ENCODE measurements around the gene GABPA. TPM values are rescaled to one million over a fixed set of nuclear protein-coding genes. Genes with fewer than 3 reads are reported as not detected.
"Not testable (repeated sequence)": the region's sequence is repeated elsewhere in the genome, so short reads cannot be mapped to it uniquely, and the experiment has no call there.

Gene GABPA
- total RNA-seq, 1 donor from 2014 or later, result 30.0 TPM

GRCh38 chr21:25700741-25701140 lies 34.0 kb upstream of the GABPA start:
- H3K36me3 Mint-ChIP-seq, result peaks cover 4% of the 10 kb centered on the region
- peaks cover 3% of the 10 kb centered on the region for H3K4me1 Mint-ChIP-seq

DNA sequence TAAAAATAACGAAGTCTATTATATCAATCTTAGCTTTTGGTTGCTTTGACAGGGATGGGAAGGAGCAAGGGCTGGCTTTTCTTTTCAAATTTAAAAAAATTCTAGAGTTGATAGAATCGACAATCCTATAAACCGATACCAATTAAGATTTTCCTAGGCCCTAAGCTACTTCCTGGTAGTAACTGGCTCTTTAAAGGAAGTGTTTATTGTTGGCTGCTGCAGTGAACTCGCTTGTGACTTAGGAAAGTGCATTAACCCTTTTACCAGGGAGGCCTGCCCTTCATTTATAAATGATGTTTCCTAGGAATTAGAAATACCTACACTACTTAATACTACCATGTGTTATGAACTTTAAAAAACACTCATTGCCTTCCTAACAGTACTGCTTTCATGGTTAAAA lies 33.2 kb upstream of the GABPA start:
- peak overlapping the region; percentile 26 for H3K27ac Mint-ChIP-seq
- H3K9me3 Mint-ChIP-seq, result no peaks in the 10 kb centered on the region
- no peak overlapping the region for H3K4me3 Mint-ChIP-seq
- H3K4me1 Mint-ChIP-seq, result peaks cover 3% of the 10 kb centered on the region
- H3K27me3 Mint-ChIP-seq (ENCODE audit: low read depth), result no peaks in the 10 kb centered on the region
- TF ChIP-seq CTCF (IDR thresholded peaks at IDR 0.05; ENCODE audit: unreplicated experiment), result no peak
- H3K36me3 Mint-ChIP-seq, result peaks cover 4% of the 10 kb centered on the region
- no peak for DNase-seq (ENCODE audit: low spot score in 2 of 2, unreplicated experiment in 2 of 2)

More at GRCh38 chr21:25700741-25701140, 34.0 kb upstream of the GABPA start:
- H3K9me3 Mint-ChIP-seq, result peaks cover 4% of the 10 kb centered on the region
- H3K4me3 Mint-ChIP-seq, result no peak overlapping the region
- H3K27ac Mint-ChIP-seq, result peak overlapping the region; percentile 26
- no peak for DNase-seq (ENCODE audit: low spot score in 2 of 2, unreplicated experiment in 2 of 2)
- no peak for TF ChIP-seq CTCF (IDR thresholded peaks at IDR 0.05; ENCODE audit: unreplicated experiment)
- H3K27me3 Mint-ChIP-seq (ENCODE audit: low read depth), result no peaks in the 10 kb centered on the region

- peak; percentile 98 for TF ChIP-seq CTCF (IDR thresholded peaks at IDR 0.05; ENCODE audit: unreplicated experiment)
- H3K27me3 Mint-ChIP-seq (ENCODE audit: low read depth), result no peaks in the 10 kb centered on the region
Measured at GRCh38 chr21:25708467-25709065, 26.2 kb upstream of the GABPA start.

GRCh38 chr21:25709684-25710265 lies 25.0 kb upstream of the GABPA start:
- DNase-seq (ENCODE audit: low spot score in 2 of 2, unreplicated experiment in 2 of 2), result no peak
- H3K9me3 Mint-ChIP-seq, result no peaks in the 10 kb centered on the region
- H3K4me1 Mint-ChIP-seq, result no peaks in the 10 kb centered on the region
- H3K27me3 Mint-ChIP-seq (ENCODE audit: low read depth), result no peaks in the 10 kb centered on the region
- no peaks in the 10 kb centered on the region for H3K36me3 Mint-ChIP-seq
- no peak overlapping the region for H3K4me3 Mint-ChIP-seq
- TF ChIP-seq CTCF (IDR thresholded peaks at IDR 0.05; ENCODE audit: unreplicated experiment), result no peak
- no peak overlapping the region for H3K27ac Mint-ChIP-seq

More at GRCh38 chr21:25708467-25709065, 26.2 kb upstream of the GABPA start:
- Mint-ChIP-seq H3K9me3 (no peaks in the 10 kb centered on the region), H3K36me3 (no peaks in the 10 kb centered on the region), H3K4me3 (no peak overlapping the region), H3K4me1 (no peaks in the 10 kb centered on the region), H3K27ac (no peak overlapping the region)
- peak in 1 of 2 experiments; percentile 49 for DNase-seq (ENCODE audit: low spot score in 2 of 2, unreplicated experiment in 2 of 2)

- H3K27me3 Mint-ChIP-seq (ENCODE audit: low read depth), result no peaks in the 10 kb centered on the region
- H3K4me1 Mint-ChIP-seq, result no peaks in the 10 kb centered on the region
Measured at GRCh38 chr21:25710550-25710949, 24.2 kb upstream of the GABPA start.

GRCh38 chr21:25714066-25714465 lies 20.7 kb upstream of the GABPA start:
- not testable (repeated sequence) for H3K27ac Mint-ChIP-seq; H3K9me3 Mint-ChIP-seq; H3K36me3 Mint-ChIP-seq; H3K27me3 Mint-ChIP-seq (ENCODE audit: low read depth); H3K4me3 Mint-ChIP-seq; DNase-seq (ENCODE audit: low spot score in 2 of 2, unreplicated experiment in 2 of 2)
- H3K4me1 Mint-ChIP-seq, result peaks cover 11% of the 10 kb centered on the region

More at GRCh38 chr21:25710550-25710949, 24.2 kb upstream of the GABPA start:
- DNase-seq (ENCODE audit: low spot score in 2 of 2, unreplicated experiment in 2 of 2), result no peak
- H3K27ac Mint-ChIP-seq, result no peak overlapping the region
- no peaks in the 10 kb centered on the region for H3K9me3 Mint-ChIP-seq
- TF ChIP-seq CTCF (IDR thresholded peaks at IDR 0.05; ENCODE audit: unreplicated experiment), result no peak
- H3K36me3 Mint-ChIP-seq, result no peaks in the 10 kb centered on the region
- no peak overlapping the region for H3K4me3 Mint-ChIP-seq
